Measurements from ENCODE around the gene ACP5.

- TF ChIP-seq CTCF (IDR thresholded peaks at IDR 0.05; ENCODE audit: low read depth, low read length, poor library complexity, severe bottlenecking) (no peak), EZH2phosphoT487 (IDR thresholded peaks at IDR 0.05; ENCODE audit: borderline replicate concordance, low read length) (no peak)
Observed at GRCh38 chr19:11570039-11570462, 7.4 kb downstream of the ACP5 start.

Measured in DOHH2 (cell line).